Prostate gland (tissue), 2 donors: ENCODE results near the gene SLC50A1. TPM values are rescaled to one million over a fixed set of nuclear protein-coding genes. Genes with fewer than 3 reads are reported as not detected.

Source experiments
- DNase-seq: peaks from one replicate; pipeline ENCODE4 v3.0.0-alpha.2; 2019; ENCODE audit warnings: low spot score
- H3K27ac ChIP-seq, 2 donors: fragments of 200-600 bp; sonication (generic); 2 replicates each; pipeline ENCODE4 v1.5.1; 2017 to 2019
- H3K27me3 ChIP-seq: fragments of 200-600 bp; sonication (generic); replicated peaks from 2 replicates; pipeline ENCODE4 v1.5.1; 2019; ENCODE audit not compliant: insufficient read depth
- H3K36me3 ChIP-seq, 2 donors: fragments of 200-600 bp; sonication (generic); 1 replicate in 1 of 2; 2 replicates in 1 of 2; pipeline versions ENCODE4 v1.5.1 to v1.8.1; 2017 to 2019
- H3K4me1 ChIP-seq: fragments of 200-600 bp; sonication (generic); replicated peaks from 2 replicates; pipeline ENCODE4 v1.5.1; 2019
- H3K4me3 ChIP-seq, 2 donors: fragments of 200-600 bp; sonication (generic); 2 replicates each; pipeline ENCODE4 v1.5.1; 2017 to 2019
- H3K9me3 ChIP-seq: fragments of 200-600 bp; sonication (generic); 2 replicates; pipeline ENCODE4 v1.5.1; 2017
- CTCF ChIP-seq, 4 experiments: fragments of 200-600 bp in 2 of 4; fragments of 450-650 bp in 2 of 4; sonication (generic) in 2 of 4; IDR thresholded peaks; 1 replicate in 3 of 4; 2 replicates in 1 of 4; pipeline ENCODE4 v1.5.1; 2016 to 2019; ENCODE audit warnings: antibody characterized with exemption in 4 of 4, mild to moderate bottlenecking in 2 of 4, moderate library complexity in 2 of 4
- POLR2A ChIP-seq: fragments of 450-650 bp; IDR thresholded peaks from one replicate; pipeline ENCODE4 v1.6.1; 2016; ENCODE audit warnings: antibody characterized with exemption, mild to moderate bottlenecking
- POLR2AphosphoS5 ChIP-seq: sonication (generic); formaldehyde crosslinking; IDR thresholded peaks from one replicate; pipeline ENCODE4 v1.6.1; 2017; ENCODE audit warnings: antibody characterized with exemption
- WGBS: methylation state at CpG from one replicate; pipeline ENCODE4 v1.1.5; 2018; 5-methylcytosine and 5-hydroxymethylcytosine counted together
- intact Hi-C: fragments of 100-400 bp; cut with DNase I; formaldehyde crosslinking; loops from one replicate; pipeline ENCODE4 v1.14.2; 2022
- total RNA-seq, 2 donors: library from RNA; depleted of rRNA; stranded (reverse); fragments of >200 nt; gene quantifications; one replicate each; pipeline ENCODE4 v1.1.0, GENCODE V29; 2016

SLC50A1 gene
- 10 to 100 TPM; 26.6 to 48.0 TPM for total RNA-seq

- Histone ChIP-seq H3K27me3 (no peaks in the 10 kb centered on the region), H3K4me1 (peaks cover 32% of the 10 kb centered on the region), H3K9me3 (no peaks in the 10 kb centered on the region), H3K4me3 (peak within 1 kb of the TSS; percentile 49 to 58), H3K36me3 (peaks cover 5 to 15% of the 10 kb centered on the region in 2 donors), H3K27ac (peak within 1 kb of the TSS; percentile 94 to 97)
- peak; percentile 95 for DNase-seq
- WGBS: 0% methylated on average over 51 of the region's 52 CpGs
- intact Hi-C loops: no loop called here
- TF ChIP-seq CTCF (IDR thresholded peaks at IDR 0.05): peak in 2 of 4 experiments; percentile 71 to 84
- peak; percentile 86 for TF ChIP-seq POLR2AphosphoS5
- peak; percentile 98 for TF ChIP-seq POLR2A
These were observed at the start of gene SLC50A1 for GRCh38 chr1:155135415-155136028. TSS of gene SLC50A1 (plus strand) at chr1:155135852. CDS start at chr1:155135912, 60 bp downstream.

- WGBS: 22% methylated on average over 23 of the region's 24 CpGs
- peaks cover 23% of the 10 kb centered on the region for H3K4me1 ChIP-seq
- intact Hi-C loops: no loop called here
- TF ChIP-seq CTCF (IDR thresholded peaks at IDR 0.05): peak; percentile 95 to 99 (median 96)
- TF ChIP-seq POLR2A: no peak
- no peak for TF ChIP-seq POLR2AphosphoS5
- peak; percentile 61 for DNase-seq
- H3K27ac ChIP-seq: peak overlapping the region; percentile 91 to 94
- H3K4me3 ChIP-seq: peak overlapping the region in 1 of 2 donors; percentile 57
- H3K27me3 ChIP-seq: no peaks in the 10 kb centered on the region
- no peaks in the 10 kb centered on the region for H3K9me3 ChIP-seq
- no peaks in the 10 kb centered on the region for H3K36me3 ChIP-seq
These were observed 49.4 kb upstream of the SLC50A1 start for GRCh38 chr1:155086128-155086741.

- intact Hi-C loops: no loop called here
These were observed 48.7 kb upstream of the SLC50A1 start for GRCh38 chr1:155086856-155087535.

More at GRCh38 chr1:155086856-155087535, 48.7 kb upstream of the SLC50A1 start:
- no peaks in the 10 kb centered on the region for H3K27me3 ChIP-seq
- H3K4me3 ChIP-seq: no peak overlapping the region
- TF ChIP-seq CTCF (IDR thresholded peaks at IDR 0.05) (no peak), POLR2AphosphoS5 (no peak), POLR2A (no peak)
- H3K27ac ChIP-seq: no peak overlapping the region
- peaks cover 23% of the 10 kb centered on the region for H3K4me1 ChIP-seq
- no peak for DNase-seq
- H3K9me3 ChIP-seq: no peaks in the 10 kb centered on the region
- 63% methylated on average over 8 of the region's 8 CpGs for WGBS
- H3K36me3 ChIP-seq: no peaks in the 10 kb centered on the region
